Peyer's patch (tissue), 4 donors: Measurements from ENCODE around the gene SLC7A14. TPM values are rescaled to one million over a fixed set of nuclear protein-coding genes. Genes with fewer than 3 reads are reported as not detected.
A peak's percentile ranks its signal among the peaks of the same experiment; 100 is the strongest.

ENCODE experiments used
- DNase-seq, 3 donors: peaks; one replicate each; pipeline ENCODE4 v3.0.0-alpha.2; 2017 to 2019
- H3K27ac ChIP-seq, 4 donors: fragments of 200-600 bp; sonication (generic); one replicate each; pipeline ENCODE4 v1.5.1; 2016 to 2019
- H3K27me3 ChIP-seq, 2 donors: fragments of 200-600 bp; sonication (generic); one replicate each; pipeline ENCODE4 v1.5.1; 2019
- H3K36me3 ChIP-seq, 3 donors: fragments of 200-600 bp; sonication (generic); one replicate each; pipeline ENCODE4 v1.5.1; 2016 to 2019
- H3K4me1 ChIP-seq, 4 donors: fragments of 200-600 bp; sonication (generic); one replicate each; pipeline ENCODE4 v1.5.1; 2016 to 2019
- H3K4me3 ChIP-seq, 4 donors: fragments of 200-600 bp; sonication (generic); 1 replicate in 3 of 4; 2 replicates in 1 of 4; pipeline ENCODE4 v1.5.1; 2016 to 2019; ENCODE audit warnings: mild to moderate bottlenecking in 1 of 4
- H3K9me3 ChIP-seq, 4 donors: fragments of 200-600 bp; sonication (generic); one replicate each; pipeline ENCODE4 v1.5.1; 2016 to 2019; ENCODE audit warnings: mild to moderate bottlenecking in 1 of 4
- CTCF ChIP-seq, 6 experiments: fragments of 450-650 bp in 4 of 6; fragments of 200-600 bp in 2 of 6; sonication (generic) in 1 of 6; IDR thresholded peaks; one replicate each; pipeline ENCODE4 v1.5.1; 2017 to 2019; ENCODE audit warnings: antibody characterized with exemption in 6 of 6, mild to moderate bottlenecking in 3 of 6, moderate library complexity in 1 of 6
- POLR2A ChIP-seq, 2 donors: fragments of 450-650 bp; IDR thresholded peaks; one replicate each; pipeline ENCODE4 v1.5.1; 2017; ENCODE audit warnings: antibody characterized with exemption in 2 of 2, mild to moderate bottlenecking in 2 of 2, moderate library complexity in 2 of 2
- total RNA-seq, 4 donors: library from RNA; depleted of rRNA; stranded (reverse); fragments of >200 nt; gene quantifications; one replicate each; pipeline ENCODE4 v1.1.0, GENCODE V29; 2016

SLC7A14 gene
- total RNA-seq, 4 donors from 2014 or later: 0.18 to 0.40 (median 0.38) TPM; not detected in 1

- H3K9me3 ChIP-seq: no peaks in the 10 kb centered on the region
- no peak overlapping the region for H3K4me3 ChIP-seq
- H3K4me1 ChIP-seq: no peaks in the 10 kb centered on the region
- no peak overlapping the region for H3K27ac ChIP-seq
- no peaks in the 10 kb centered on the region for H3K27me3 ChIP-seq
- DNase-seq: no peak
- no peaks in the 10 kb centered on the region for H3K36me3 ChIP-seq
- TF ChIP-seq POLR2A (IDR thresholded peaks at IDR 0.05) (no peak), CTCF (IDR thresholded peaks at IDR 0.05) (no peak)
Observed at GRCh38 chr3:170437696-170438407, 148.0 kb downstream of the SLC7A14 start.

GRCh38 chr3:170437176-170437575 lies 148.7 kb downstream of the SLC7A14 start:
- no peaks in the 10 kb centered on the region for H3K27me3 ChIP-seq
- H3K9me3 ChIP-seq: no peaks in the 10 kb centered on the region
- no peaks in the 10 kb centered on the region for H3K4me1 ChIP-seq
- no peak overlapping the region for H3K27ac ChIP-seq
- no peak overlapping the region for H3K4me3 ChIP-seq
- no peak for DNase-seq
- TF ChIP-seq CTCF (IDR thresholded peaks at IDR 0.05): no peak
- no peak for TF ChIP-seq POLR2A (IDR thresholded peaks at IDR 0.05)
- H3K36me3 ChIP-seq: no peaks in the 10 kb centered on the region

- TF ChIP-seq CTCF (IDR thresholded peaks at IDR 0.05) (no peak), POLR2A (IDR thresholded peaks at IDR 0.05) (no peak)
Observed at GRCh38 chr3:170436697-170437096, 149.2 kb downstream of the SLC7A14 start.

GRCh38 chr3:170432416-170432815 lies 153.5 kb downstream of the SLC7A14 start:
- H3K9me3 ChIP-seq: no peaks in the 10 kb centered on the region
- H3K4me1 ChIP-seq: no peaks in the 10 kb centered on the region
- no peak overlapping the region for H3K27ac ChIP-seq
- no peaks in the 10 kb centered on the region for H3K36me3 ChIP-seq
- no peak for TF ChIP-seq POLR2A (IDR thresholded peaks at IDR 0.05)
- no peak for TF ChIP-seq CTCF (IDR thresholded peaks at IDR 0.05)
- H3K27me3 ChIP-seq: no peaks in the 10 kb centered on the region
- H3K4me3 ChIP-seq: no peak overlapping the region
- DNase-seq: no peak

More at GRCh38 chr3:170436697-170437096, 149.2 kb downstream of the SLC7A14 start:
- Histone ChIP-seq H3K9me3 (no peaks in the 10 kb centered on the region), H3K4me3 (no peak overlapping the region), H3K27me3 (no peaks in the 10 kb centered on the region), H3K36me3 (no peaks in the 10 kb centered on the region), H3K27ac (no peak overlapping the region), H3K4me1 (no peaks in the 10 kb centered on the region)
- no peak for DNase-seq

- Histone ChIP-seq H3K27ac (no peak overlapping the region), H3K4me3 (no peak overlapping the region), H3K27me3 (no peaks in the 10 kb centered on the region), H3K4me1 (no peaks in the 10 kb centered on the region), H3K9me3 (no peaks in the 10 kb centered on the region), H3K36me3 (no peaks in the 10 kb centered on the region)
- TF ChIP-seq CTCF (IDR thresholded peaks at IDR 0.05) (peak in 1 of 6 experiments; percentile 12), POLR2A (IDR thresholded peaks at IDR 0.05) (no peak)
- DNase-seq: no peak
Observed at GRCh38 chr3:170431054-170431453, 154.8 kb downstream of the SLC7A14 start.
